WERI-Rb-1 (cell line): ENCODE measurements around the gene GTF2A1L.

ENCODE experiments used
- DNase-seq: peaks from one replicate; pipeline ENCODE4 v3.0.0-alpha.2; 2020
- H3K27ac ChIP-seq: fragments of 250-450 bp; sonication (Bioruptor Pico); 2 replicates; pipeline ENCODE4 v1.5.1; 2020; ENCODE audit warnings: mild to moderate bottlenecking, moderate library complexity
- H3K27me3 ChIP-seq: fragments of 250-450 bp; sonication (Bioruptor Pico); 2 replicates; pipeline ENCODE4 v1.5.1; 2021; ENCODE audit warnings: mild to moderate bottlenecking, low read depth, moderate library complexity; ENCODE audit not compliant: insufficient read depth, severe bottlenecking
- H3K36me3 ChIP-seq: fragments of 250-450 bp; sonication (Bioruptor Pico); 2 replicates; pipeline ENCODE4 v1.5.1; 2020; ENCODE audit warnings: mild to moderate bottlenecking, moderate library complexity
- H3K4me3 ChIP-seq: 2 replicates; pipeline ENCODE4 v1.5.1; 2011; ENCODE audit warnings: low read depth, mild to moderate bottlenecking, control low read depth, low read length
- H3K9me3 ChIP-seq: fragments of 250-450 bp; sonication (Bioruptor Pico); 2 replicates; pipeline ENCODE4 v1.5.1; 2021; ENCODE audit warnings: mild to moderate bottlenecking, moderate library complexity; ENCODE audit not compliant: severe bottlenecking
- CTCF ChIP-seq: IDR thresholded peaks from 2 replicates; pipeline ENCODE4 v1.5.1; 2011; ENCODE audit warnings: low read depth, mild to moderate bottlenecking, control low read depth, inconsistent platforms, low read length

The GTF2A1L gene

GRCh38 chr2:48578313-48578712 lies 39.3 kb upstream of the GTF2A1L start:
- Histone ChIP-seq H3K27me3 (no peaks in the 10 kb centered on the region), H3K9me3 (no peaks in the 10 kb centered on the region), H3K27ac (no peak overlapping the region), H3K36me3 (peaks cover 6% of the 10 kb centered on the region), H3K4me3 (no peak overlapping the region)
- no peak for TF ChIP-seq CTCF
- DNase-seq: no peak

DNA sequence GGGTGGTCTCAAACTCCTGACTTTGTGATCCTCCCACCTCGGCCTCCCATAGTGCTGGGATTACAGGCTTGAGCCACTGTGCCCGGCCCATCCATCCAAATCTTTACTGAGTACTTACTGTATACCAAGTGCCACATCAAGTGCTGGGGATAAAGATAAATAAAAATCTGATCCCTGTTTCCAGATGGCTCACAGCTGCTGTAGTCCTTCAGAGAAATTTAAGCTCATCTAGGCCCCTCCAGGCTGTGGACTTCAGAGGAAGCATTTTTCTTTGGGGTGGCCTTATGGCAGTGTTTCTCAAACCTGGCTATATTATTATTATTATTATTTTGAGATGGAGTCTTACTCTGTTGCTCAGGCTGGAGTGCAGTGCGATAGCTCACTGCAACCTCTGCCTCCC lies 33.7 kb upstream of the GTF2A1L start:
- no peaks in the 10 kb centered on the region for H3K27me3 ChIP-seq
- TF ChIP-seq CTCF: no peak
- no peak for DNase-seq

GRCh38 chr2:48584551-48584950 lies 33.1 kb upstream of the GTF2A1L start:
- Histone ChIP-seq H3K36me3 (peaks cover 6% of the 10 kb centered on the region), H3K27me3 (no peaks in the 10 kb centered on the region)

More for the DNA sequence above, 33.7 kb upstream of the GTF2A1L start:
- no peaks in the 10 kb centered on the region for H3K9me3 ChIP-seq
- no peak overlapping the region for H3K27ac ChIP-seq
- H3K36me3 ChIP-seq: peaks cover 6% of the 10 kb centered on the region
- H3K4me3 ChIP-seq: no peak overlapping the region

GRCh38 chr2:48586433-48586832 lies 31.2 kb upstream of the GTF2A1L start:
- no peak for DNase-seq
- no peaks in the 10 kb centered on the region for H3K9me3 ChIP-seq
- H3K36me3 ChIP-seq: no peaks in the 10 kb centered on the region
- no peak overlapping the region for H3K27ac ChIP-seq
- no peaks in the 10 kb centered on the region for H3K27me3 ChIP-seq
- TF ChIP-seq CTCF: no peak
- H3K4me3 ChIP-seq: no peak overlapping the region

More at GRCh38 chr2:48584551-48584950, 33.1 kb upstream of the GTF2A1L start:
- TF ChIP-seq CTCF: no peak
- no peak for DNase-seq
- H3K4me3 ChIP-seq: no peak overlapping the region
- no peaks in the 10 kb centered on the region for H3K9me3 ChIP-seq
- no peak overlapping the region for H3K27ac ChIP-seq

DNA sequence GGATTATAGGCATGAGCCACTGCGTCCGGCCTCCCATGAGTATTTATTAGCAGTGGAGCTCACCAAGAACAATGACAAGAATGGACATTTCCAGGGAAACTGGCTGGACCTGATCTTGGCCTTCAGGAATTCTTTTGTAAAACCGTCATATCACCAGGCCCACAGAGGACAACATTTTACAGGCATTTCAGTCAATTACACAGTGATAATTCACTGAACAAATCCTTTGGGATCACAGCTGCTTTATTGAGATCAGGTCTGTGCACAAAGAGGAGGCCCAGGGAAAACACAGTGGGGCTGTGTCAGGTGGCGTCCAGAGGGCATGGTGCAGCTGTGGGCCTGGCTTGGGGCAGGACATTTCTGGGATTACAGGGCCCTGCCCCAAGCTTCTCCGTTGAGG lies 30.1 kb upstream of the GTF2A1L start:
- Histone ChIP-seq H3K27ac (no peak overlapping the region), H3K9me3 (no peaks in the 10 kb centered on the region), H3K4me3 (no peak overlapping the region), H3K36me3 (no peaks in the 10 kb centered on the region), H3K27me3 (no peaks in the 10 kb centered on the region)
- no peak for DNase-seq
- no peak for TF ChIP-seq CTCF

GRCh38 chr2:48587961-48588360 lies 29.7 kb upstream of the GTF2A1L start:
- H3K4me3 ChIP-seq: no peak overlapping the region
- DNase-seq: no peak
- no peak overlapping the region for H3K27ac ChIP-seq
- TF ChIP-seq CTCF: no peak
- H3K36me3 ChIP-seq: no peaks in the 10 kb centered on the region
- H3K9me3 ChIP-seq: no peaks in the 10 kb centered on the region
- no peaks in the 10 kb centered on the region for H3K27me3 ChIP-seq
